Activated CD4-positive, alpha-beta T cell treated with anti-CD3 and anti-CD28 coated beads for 4 hours (primary cell): ENCODE results near the gene PPM1H.
"Not testable (repeated sequence)": the region's sequence is repeated elsewhere in the genome, so short reads cannot be mapped to it uniquely, and the experiment has no call there.

Experiments
- DNase-seq, 2 donors: peaks; one replicate each; pipeline ENCODE4 v3.0.0-alpha.2; 2020

PPM1H gene, protein sequence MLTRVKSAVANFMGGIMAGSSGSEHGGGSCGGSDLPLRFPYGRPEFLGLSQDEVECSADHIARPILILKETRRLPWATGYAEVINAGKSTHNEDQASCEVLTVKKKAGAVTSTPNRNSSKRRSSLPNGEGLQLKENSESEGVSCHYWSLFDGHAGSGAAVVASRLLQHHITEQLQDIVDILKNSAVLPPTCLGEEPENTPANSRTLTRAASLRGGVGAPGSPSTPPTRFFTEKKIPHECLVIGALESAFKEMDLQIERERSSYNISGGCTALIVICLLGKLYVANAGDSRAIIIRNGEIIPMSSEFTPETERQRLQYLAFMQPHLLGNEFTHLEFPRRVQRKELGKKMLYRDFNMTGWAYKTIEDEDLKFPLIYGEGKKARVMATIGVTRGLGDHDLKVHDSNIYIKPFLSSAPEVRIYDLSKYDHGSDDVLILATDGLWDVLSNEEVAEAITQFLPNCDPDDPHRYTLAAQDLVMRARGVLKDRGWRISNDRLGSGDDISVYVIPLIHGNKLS

DNA sequence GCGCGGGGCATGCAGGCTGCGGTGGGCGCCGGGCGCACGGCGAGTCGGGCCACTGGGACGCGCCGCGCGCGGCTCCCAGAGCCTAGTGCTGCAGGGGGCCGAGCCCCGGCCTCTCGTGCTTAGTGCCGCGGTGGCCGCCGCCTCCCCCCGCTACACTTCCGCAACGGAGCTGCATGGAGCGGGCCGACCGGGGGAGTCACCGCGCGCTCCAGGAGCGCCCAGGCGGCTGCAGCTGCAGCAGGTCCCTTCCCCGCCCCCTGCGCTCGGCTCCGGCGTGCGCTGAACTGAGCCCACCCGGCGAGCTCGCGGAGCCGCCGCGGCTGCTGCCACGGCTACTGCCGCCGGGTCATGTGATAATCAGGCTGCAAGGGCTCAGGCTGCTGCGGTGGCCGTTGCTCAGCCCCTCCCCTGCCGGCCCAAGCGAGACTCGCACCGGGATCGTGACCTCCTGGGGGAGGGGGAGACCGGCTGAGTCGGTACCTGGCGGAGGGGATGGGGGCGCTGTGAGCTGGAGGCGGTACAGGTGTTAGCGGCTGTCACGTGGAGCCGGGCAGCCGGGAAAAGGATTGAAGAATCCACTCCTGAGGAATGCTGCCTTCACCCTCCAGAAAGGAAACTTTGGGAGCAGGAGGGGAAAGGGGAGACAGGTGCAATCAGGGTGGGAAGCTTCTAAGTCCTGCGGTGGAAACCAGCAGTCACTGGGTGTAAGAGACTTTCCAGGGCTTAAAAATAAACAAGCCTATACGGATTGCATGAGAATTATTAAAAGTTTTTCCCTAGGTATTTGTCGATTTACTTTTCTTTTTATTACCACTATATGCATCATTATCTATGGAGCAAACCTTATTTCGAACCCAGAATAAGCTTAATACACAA is at the start of gene PPM1H:
Gene PPM1H, minus strand, starts transcription at position 352 of the 876 bp plus-strand sequence. CDS start 414 bp downstream, outside the sequence.
- peak in 1 of 2 donors; percentile 3 for DNase-seq

DNA sequence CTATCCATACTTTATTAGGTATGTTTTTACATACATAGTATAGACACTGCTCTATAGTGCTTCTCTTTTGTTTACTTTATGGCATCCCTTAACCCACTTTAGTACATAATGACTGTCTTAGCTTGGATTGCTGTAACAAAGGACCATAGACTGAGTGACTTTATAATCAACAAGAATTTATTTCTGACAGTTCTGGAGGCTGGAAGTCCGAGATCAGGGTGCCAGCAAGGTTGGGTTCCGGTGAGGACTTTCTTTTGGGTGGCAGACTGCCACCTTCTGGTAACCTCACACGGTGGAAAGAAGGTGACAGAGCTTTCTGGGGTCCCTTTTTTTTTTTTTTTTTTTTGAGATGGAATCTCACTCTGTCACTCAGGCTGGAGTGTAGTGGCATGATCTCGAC is 48.6 kb upstream of the PPM1H start:
- no peak for DNase-seq

DNA sequence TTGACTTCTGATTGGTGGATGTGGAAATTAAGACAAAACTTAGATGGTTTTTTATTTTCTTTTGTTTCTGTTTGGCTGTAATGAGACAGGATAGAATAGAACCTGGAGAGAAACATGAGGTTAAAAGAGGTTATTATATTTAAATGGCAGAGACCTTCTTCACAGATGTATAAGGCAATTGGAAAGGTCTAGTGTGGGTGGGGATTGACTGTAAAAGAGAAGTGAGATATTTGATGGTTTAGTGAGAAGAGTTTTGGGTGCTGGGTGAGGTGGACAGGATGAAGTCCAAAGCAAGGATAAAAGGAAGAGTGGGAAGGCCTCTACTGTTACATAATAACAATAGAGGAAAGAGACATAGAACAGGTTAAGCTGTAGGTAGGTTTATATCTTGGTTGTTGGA is 43.8 kb upstream of the PPM1H start:
- no peak for DNase-seq

DNA sequence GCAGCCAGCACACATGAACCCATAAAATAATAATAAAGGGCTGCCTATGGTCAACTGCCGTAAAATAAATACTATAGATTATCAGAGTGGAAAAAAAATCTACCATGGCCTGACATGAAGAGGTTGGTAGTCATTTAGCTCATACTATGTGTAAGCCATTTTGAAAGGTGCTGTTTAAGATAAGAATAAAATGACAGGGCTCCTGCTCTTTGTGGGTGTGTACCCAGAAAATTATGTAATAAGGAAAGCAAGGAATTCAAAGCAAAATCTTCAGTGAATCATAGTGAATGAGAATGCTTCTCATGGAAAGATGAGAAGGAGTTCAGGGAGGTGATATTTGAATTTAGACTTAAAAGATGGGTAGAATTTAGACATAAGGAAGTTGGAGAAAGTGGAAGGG is 42.9 kb upstream of the PPM1H start:
- DNase-seq, result no peak

DNA sequence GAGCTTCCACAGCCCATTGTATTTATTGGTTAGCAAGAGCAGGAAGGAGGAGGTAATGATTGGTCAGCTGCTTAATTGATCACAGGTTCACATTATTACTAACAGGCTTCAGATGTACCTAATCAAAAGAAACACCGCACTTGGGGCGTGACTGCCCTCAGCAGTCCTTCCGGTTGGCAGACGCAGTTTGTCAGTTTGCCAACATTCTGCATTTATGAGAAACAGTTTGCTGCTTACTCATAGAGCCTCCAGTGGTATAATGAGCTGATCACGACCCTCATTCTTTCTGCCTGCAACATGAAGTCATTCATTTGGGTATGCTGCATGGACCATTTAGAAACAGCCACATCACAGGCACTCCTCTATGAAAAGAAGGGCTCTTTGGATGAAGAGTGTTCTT is 42.5 kb upstream of the PPM1H start:
- no peak for DNase-seq

DNA sequence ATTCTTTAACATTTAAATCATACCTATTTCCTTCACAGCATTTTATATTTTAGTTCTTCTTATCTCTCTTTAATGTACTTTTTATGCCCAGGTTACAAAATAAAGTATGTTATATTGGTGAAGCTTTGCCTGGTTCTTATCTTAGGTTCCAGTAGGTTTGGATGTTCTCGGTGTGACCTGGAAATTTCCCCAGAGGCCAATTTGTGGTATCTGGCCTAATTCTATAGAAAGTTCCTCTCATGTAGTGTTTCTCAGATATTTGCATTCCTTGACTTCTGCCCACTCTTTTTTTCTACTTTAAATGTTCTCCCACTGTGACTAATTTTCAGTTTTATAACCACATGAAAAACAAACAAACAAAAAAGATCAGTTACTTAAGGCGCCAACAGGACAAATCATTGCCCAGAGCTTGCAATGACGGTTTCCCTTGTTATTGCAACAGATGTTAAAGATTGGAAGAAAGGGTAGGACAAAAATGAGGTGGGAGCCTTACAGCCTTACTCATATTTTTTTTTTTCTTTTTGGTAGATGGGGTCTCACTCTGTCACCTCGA is 41.2 kb upstream of the PPM1H start:
- DNase-seq, result no peak

DNA sequence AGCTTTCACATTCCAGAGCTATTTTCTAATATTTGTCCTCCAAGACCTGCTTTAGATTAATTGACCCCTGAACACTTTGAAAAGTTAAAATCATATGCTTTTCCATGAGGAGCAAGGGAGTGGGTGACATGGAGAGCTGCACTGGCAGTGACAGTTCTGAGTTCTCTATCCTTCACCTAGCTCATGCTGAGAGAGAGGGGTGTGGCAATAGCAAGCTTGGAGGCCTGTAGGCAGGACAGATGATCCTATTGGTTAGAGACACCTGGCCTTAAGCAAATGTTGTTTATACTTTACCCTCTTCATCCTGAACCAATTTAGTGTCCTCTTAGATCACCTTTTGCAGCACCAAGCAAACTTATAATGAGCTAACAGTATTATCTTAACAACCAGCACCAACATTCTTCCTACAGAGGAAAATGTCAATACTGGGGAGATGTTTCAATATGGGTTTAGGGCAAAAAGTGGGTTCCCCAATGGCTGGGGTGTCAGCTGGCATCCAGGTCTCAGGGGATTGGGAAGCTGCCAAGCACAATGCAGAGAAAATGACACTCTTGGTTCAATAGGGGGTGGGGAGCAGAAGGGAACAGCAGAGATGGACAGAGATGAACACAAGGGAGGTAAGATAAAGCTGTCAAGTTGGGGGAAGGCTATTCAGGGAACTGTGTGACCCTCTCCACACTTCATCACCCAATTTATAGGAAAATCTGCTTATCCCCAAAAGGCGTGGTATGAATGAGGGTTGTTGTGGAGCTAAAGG is 37.0 kb upstream of the PPM1H start:
- DNase-seq, result no peak

DNA sequence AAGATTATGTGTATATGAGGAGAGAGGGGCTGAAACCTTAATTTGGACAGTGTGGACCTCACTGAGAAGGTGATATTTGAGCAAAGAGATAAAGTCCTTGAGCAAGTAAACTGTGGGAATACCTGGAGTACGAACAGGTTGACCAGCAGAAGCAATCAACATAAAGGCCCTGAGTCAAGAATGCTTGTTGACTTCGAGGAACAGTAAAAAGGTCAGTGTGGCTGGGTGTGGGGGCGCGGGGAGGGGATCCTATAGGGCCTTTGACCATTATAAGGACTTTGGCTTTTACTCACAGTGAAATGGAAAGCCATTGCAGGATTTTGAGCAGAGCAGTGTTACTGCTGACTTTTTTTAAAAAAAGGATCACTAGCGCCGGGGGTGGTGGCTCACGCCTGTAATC is 34.7 kb upstream of the PPM1H start:
- no peak for DNase-seq

DNA sequence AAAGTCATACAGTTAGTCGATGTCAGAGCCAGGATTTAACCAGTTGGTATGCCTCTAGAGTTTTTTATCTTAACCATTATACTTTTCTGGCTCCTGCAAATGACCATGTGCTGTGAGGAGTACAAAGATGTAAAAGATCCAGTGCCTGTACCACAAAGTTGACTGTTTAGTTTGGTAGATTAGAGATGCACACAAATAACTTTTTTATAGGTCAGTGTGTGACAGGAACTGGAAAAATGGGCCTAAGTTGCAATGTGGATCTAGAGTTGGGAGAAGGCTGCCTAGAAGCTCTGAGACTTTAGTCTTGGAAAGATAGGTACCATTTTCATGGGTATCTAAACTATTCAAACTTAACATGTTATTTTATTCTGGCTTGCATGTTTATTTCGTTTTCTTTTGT is 32.8 kb upstream of the PPM1H start:
- no peak for DNase-seq

DNA sequence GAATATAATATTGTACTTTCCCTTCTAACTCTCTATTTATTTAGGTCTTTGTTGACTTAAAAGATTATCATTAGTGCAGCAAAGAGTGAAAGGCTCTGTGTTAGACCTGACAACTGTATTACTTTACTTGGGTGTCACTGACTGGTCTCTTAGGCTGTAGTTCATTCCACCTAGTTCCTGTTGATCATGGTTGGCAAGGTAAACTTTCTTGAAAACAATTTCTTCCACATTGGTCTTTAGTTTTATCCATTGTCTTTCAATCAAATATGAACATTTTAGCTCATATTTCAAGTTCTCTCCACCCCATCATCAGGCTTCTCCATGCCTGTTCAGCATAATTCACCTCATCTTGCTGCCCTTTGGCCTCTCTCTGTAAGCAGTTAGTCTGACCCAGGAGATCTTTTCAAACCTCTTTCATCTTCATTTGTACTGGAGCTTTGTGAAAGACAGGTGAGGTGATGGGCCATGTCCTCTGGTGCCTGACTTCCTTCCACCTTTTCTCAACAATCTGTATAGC is 32.1 kb upstream of the PPM1H start:
- DNase-seq, result no peak

DNA sequence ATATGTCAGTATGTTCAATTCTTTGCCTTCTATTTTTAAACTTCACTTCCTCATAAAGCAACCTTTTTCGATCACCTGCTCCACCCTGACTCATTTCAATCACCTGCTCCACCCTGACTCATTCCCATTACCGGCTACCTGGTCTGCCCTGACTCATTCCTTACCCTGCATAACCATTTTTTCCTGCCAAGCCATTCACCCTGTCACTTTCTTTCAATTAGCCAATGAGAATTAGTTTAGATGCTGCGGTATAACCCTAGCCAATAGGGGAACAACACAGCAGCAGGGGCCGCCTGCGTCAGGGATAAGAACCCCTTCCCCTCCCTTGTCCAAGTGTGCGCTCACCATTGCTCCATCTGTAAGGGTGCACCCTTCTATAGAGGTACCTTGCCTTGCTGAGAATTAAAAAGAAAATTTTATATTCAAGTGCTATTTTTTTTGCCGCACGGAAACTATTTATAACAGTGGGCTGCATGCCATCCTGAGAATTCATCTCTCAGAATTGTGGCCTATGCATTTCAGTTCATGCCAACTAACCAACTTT is 31.6 kb upstream of the PPM1H start:
- DNase-seq, result not testable (repeated sequence)

DNA sequence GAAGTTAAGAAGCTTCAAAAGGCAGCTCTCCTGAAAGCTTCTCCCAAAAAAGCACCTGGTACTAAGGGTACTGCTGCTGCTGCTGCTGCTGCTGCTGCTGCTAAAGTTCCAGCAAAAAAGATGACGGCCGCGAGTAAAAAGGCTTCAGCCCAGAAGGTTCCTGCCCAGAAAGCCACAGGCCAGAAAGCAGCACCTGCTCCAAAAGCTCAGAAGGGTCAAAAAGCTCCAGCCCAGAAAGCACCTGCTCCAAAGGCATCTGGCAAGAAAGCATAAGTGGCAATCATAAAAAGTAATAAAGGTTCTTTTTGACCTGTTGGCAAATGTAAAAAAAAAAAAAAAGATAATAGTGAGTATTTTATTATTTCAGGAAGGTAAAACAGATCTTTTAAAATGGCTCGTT is 30.8 kb upstream of the PPM1H start:
- not testable (repeated sequence) for DNase-seq

DNA sequence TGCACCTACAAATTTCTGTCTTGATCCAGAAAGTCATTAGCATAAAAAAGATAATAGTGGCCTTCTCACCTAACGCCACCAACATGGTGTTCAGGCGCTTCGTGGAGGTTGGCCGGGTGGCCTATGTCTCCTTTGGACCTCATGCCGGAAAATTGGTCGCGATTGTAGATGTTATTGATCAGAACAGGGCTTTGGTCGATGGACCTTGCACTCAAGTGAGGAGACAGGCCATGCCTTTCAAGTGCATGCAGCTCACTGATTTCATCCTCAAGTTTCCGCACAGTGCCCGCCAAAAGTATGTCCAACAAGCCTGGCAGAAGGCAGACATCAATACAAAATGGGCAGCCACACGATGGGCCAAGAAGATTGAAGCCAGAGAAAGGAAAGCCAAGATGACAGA is 30.3 kb upstream of the PPM1H start:
- not testable (repeated sequence) for DNase-seq

DNA sequence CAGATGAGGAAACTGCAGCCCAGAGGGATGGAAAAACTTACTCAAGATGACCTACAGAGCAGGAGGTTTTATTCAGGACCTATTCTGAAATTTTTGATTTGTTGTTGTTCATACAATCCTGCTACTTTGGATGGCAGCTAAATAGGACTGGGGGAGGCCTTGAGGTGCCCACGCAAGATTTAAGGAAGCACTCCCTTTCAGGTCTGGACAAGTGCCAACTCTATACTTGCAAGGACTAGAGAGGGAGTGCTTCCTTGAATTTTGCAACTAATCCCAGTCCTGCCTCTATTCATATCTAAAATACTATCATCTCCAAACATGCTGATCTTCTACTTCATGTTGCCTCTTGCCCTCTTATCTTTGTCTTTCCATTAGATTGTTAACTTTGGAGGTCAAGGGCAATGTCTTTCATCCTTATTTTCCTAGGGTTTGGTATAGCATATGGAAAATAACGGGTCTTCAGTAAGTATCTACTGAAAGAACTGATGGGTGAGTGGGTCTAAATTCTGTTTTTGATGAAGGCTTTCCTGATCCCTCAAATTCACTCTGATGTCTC is 28.6 kb upstream of the PPM1H start:
- DNase-seq, result no peak

DNA sequence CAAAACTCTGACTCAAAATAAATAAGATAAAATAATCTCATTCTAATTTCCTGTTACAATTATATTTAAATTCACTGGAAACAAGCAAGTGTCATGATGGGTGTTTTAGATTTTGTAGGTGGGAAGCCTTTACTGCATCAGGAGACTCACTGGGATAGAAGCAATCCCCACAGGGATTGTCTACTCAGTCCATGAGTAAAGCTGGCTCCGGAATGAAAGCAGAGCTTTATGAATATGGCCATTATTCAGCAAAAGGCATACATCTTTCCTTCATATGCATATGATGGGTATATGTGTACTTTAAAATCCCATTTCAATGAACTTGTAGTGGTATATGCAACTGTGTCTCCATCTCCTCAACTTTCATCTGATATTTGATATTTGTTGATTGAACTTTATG is 25.4 kb upstream of the PPM1H start:
- DNase-seq, result no peak

DNA sequence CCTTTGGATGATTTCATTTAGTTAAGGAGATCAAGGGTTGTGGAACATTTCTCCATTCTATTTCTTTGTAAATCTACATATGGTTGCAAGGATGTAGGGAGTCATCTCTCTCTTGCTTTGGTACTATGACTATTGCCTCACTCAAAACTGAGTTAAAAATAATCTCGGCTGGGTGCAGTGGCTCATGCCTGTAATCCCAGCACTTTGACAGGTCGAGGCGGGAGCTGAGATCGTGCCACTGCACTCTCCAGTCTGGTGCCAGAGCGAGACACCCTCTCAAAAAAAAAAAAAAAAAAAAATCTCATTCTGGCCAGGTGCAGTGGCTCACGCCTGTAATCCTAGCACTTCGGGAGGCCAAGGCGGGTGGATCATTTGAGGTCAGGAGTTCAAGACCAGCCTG is 24.8 kb upstream of the PPM1H start:
- no peak for DNase-seq

DNA sequence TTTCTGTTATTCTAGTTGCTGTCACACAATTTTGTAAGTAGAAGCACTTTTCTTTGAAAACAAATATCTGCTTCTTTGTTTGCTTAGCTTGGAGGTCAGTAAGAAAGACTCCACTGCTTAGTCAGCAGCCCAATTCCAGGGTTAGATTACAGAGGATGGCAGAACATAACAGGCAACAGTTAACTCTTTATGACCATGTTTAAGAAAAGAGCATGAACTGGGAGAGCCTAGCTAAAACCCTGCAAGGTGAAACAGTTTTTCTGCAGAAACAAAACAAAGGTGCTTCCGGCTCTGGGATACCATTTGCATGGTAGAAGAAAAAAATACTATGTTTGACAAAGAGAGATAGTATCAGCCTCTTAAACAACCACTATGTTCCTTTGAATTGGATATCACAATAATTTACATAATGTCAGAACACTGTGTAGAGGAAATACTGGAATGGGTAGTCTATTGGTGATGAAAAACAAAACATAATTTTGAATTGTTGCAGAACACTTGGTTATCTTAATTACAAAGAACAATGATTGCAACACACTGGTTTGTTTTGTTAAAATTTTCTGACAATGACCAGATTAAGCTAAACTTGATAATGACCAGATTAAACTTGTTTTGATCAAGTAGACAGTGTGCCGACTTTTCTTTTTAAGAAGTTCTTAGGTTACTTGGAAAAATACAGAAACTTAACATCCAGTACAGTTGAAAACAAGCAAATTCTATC is 22.4 kb upstream of the PPM1H start:
- DNase-seq, result no peak

DNA sequence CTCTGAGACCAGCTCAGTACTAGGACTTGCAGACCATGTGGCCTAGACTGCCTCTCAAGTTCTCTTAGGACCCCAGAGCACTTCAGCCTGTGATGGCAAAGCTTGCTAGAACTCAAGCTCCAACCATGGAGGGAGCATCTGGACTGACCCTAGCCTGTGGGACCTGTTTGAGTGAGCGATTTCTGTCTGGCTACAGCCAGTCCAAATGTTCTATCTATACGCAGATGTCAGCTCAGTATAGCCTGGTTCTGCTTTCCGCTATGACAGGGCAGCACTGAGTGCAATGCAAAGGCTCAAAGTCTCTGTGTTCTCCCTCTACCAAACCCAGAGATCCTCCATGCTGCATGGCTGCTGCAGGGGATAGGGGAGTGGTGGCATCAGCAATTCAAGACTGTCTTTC is 20.7 kb upstream of the PPM1H start:
- DNase-seq, result no peak

DNA sequence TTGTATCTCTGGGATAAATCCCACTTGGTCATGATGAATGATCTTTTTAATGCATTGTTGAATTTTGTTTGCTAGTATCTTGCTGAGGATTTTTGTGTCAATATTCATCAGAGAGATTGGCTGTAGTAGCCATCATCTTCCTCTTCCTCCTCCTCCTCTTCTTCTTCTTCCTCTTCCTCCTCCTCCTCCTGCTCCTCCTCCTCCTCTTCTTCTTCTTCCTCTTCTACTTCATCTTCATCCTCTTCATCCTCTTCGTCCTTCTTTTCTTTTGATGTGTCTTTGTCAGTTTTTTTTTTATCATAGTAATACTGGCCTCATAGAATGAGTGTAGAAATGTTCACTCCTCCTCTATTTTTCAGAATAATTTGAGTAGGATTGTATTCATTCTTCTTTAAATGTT is 15.4 kb upstream of the PPM1H start:
- DNase-seq, result no peak

DNA sequence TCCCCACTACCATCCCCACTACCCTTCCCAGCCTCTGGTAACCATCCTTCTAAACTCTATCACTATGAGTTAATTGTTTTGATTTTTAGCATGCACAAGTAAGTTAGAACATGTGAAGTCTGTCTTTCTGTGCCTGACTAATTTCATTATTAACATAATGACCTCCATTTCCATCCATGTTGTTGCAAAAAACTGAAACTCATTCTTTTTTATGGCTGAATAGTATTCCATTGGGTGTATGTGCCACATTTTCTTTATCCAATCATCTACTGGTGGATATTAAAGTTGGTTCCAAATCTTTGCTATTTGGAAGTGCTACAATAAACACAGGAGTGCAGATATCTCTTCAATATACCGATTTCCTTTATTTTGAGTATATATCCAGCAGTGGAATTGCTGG is 13.2 kb upstream of the PPM1H start:
- no peak for DNase-seq

DNA sequence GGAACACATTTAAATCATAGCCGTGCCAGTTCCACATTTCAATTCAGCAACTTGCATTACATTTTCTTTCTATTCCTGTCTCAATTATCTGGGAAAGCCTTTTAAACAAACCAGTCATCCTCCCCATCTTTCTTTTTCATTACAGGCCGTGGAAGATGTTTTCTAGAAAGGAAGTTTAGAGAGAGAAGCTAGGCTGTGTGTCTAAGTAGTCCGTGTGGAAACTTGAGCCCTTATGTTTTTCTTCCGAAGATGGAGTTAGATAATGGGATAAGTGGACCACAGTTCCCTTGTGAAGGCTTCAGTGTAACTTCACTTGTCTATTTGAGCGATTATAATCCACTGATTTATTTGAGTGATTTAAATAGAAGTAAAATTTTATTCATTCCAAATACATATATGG is 12.4 kb upstream of the PPM1H start:
- DNase-seq, result no peak
